HepG2 (cell line): ENCODE results near the gene COPA. TPM values are rescaled to one million over a fixed set of nuclear protein-coding genes. Genes with fewer than 3 reads are reported as not detected.
A peak's percentile ranks its signal among the peaks of the same experiment; 100 is the strongest.

Source experiments
- CHD4 ChIP-seq: fragments of 200-600 bp; sonication (generic); IDR thresholded peaks from 2 replicates; pipeline ENCODE4 v1.7.0; 2017; ENCODE audit warnings: mild to moderate bottlenecking, low read length, borderline replicate concordance
- CREB3 ChIP-seq: sonication (generic); formaldehyde crosslinking; IDR thresholded peaks from 2 replicates; pipeline ENCODE4 v1.5.0; 2020; ENCODE audit warnings: missing genetic modification reagents
- NFE2L2 ChIP-seq: fragments of 150-350 bp; IDR thresholded peaks from 2 replicates; pipeline ENCODE4 v1.6.1; 2014; ENCODE audit warnings: low read length
- POLR2A ChIP-seq, 2 experiments: IDR thresholded peaks; 2 replicates each; pipeline ENCODE4 v1.6.1; 2011; ENCODE audit warnings: low read depth in 2 of 2, low read length in 2 of 2, mild to moderate bottlenecking in 1 of 2, moderate library complexity in 1 of 2; ENCODE audit not compliant: insufficient read depth in 1 of 2
- REL ChIP-seq: sonication (generic); formaldehyde crosslinking; conservative IDR thresholded peaks from 2 replicates; pipeline ENCODE4 v1.8.0; 2022; ENCODE audit warnings: mild to moderate bottlenecking, missing genetic modification reagents, moderate library complexity
- SALL1 ChIP-seq: sonication (generic); formaldehyde crosslinking; IDR thresholded peaks from 2 replicates; pipeline ENCODE4 v1.8.0; 2022; ENCODE audit warnings: mild to moderate bottlenecking, missing genetic modification reagents
- SRY ChIP-seq: sonication (generic); formaldehyde crosslinking; IDR thresholded peaks from 2 replicates; pipeline ENCODE4 v1.8.0; 2022; ENCODE audit warnings: mild to moderate bottlenecking, missing genetic modification reagents
- ZBTB2 ChIP-seq: sonication (generic); formaldehyde crosslinking; IDR thresholded peaks from 2 replicates; pipeline ENCODE4 v1.8.0; 2022; ENCODE audit warnings: low read depth, missing genetic modification reagents
- ZBTB42 ChIP-seq: sonication (generic); formaldehyde crosslinking; IDR thresholded peaks from 2 replicates; pipeline ENCODE4 v1.5.0; 2020; ENCODE audit warnings: mild to moderate bottlenecking, missing genetic modification reagents
- ZNF142 ChIP-seq: sonication (generic); formaldehyde crosslinking; IDR thresholded peaks from 2 replicates; pipeline ENCODE4 v1.4.0; 2020; ENCODE audit warnings: missing genetic modification reagents
- ZNF264 ChIP-seq: sonication (generic); formaldehyde crosslinking; IDR thresholded peaks from 2 replicates; pipeline ENCODE4 v1.4.0; 2020; ENCODE audit warnings: missing genetic modification reagents
- ZNF367 ChIP-seq: sonication (generic); formaldehyde crosslinking; IDR thresholded peaks from 2 replicates; pipeline ENCODE4 v1.4.0; 2020; ENCODE audit warnings: missing genetic modification reagents, borderline replicate concordance
- ZNF468 ChIP-seq: sonication (generic); formaldehyde crosslinking; IDR thresholded peaks from 2 replicates; pipeline ENCODE4 v1.8.0; 2022; ENCODE audit warnings: mild to moderate bottlenecking, moderate library complexity, missing genetic modification reagents
- ZXDC ChIP-seq: sonication (generic); formaldehyde crosslinking; IDR thresholded peaks from 2 replicates; pipeline ENCODE4 v1.5.0; 2020; ENCODE audit warnings: mild to moderate bottlenecking, missing genetic modification reagents
- polyA plus RNA-seq, 8 experiments: library from polyadenylated mRNA; depleted of rRNA in 3 of 8; stranded (reverse) in 7 of 8; unstranded in 1 of 8; fragments of >200 nt; fragmentation: Illumina TruSeq in 4 of 8; extraction: Trizol in 4 of 8; gene quantifications; 2 replicates each; pipeline versions ENCODE4 v1.2.1 to v1.2.3, GENCODE V29; 2011 to 2016; ENCODE audit warnings: low read depth in 4 of 8, missing spikeins in 1 of 8, mixed read lengths in 1 of 8; ENCODE audit not compliant: insufficient read depth in 1 of 8
- total RNA-seq, 5 experiments: library from RNA; depleted of rRNA; stranded (reverse); fragments of >200 nt; fragmentation: Illumina TruSeq; extraction: Trizol; gene quantifications; 2 replicates each; pipeline ENCODE4 v1.2.3, GENCODE V29; 2016; ENCODE audit warnings: low read depth in 1 of 5

The COPA gene
- total and polyA plus RNA-seq, 2 of the 13 experiments (the other 11 are each of a cell fraction or from before 2014, with no cell fraction given) = 160 to 197 TPM

GRCh38 chr1:160284220-160284781, 58.7 kb downstream of the COPA start (continued):
- TF ChIP-seq ZXDC (CRISPR knock-in tag) (no peak), ZBTB2 (CRISPR knock-in tag) (no peak), CREB3 (no peak), SRY (CRISPR knock-in tag) (no peak), POLR2A (IDR thresholded peaks at IDR 0.05; ENCODE audit: insufficient read depth in 1 of 2, low read depth in 2 of 2, low read length in 2 of 2) (peak in 1 of 2 experiments; percentile 58; a peak in 2 of 4 replicates), CHD4 (no peak), ZNF142 (0 out of 2 replicates have a peak, but pooled peaks have one; percentile 41), NFE2L2 (no peak), SALL1 (CRISPR knock-in tag) (no peak), ZNF264 (no peak), ZNF468 (CRISPR knock-in tag) (no peak), ZBTB42 (CRISPR knock-in tag) (no peak), REL (CRISPR knock-in tag) (no peak), ZNF367 (CRISPR knock-in tag) (no peak)
